B cell (primary cell): ENCODE results near the gene SUMO3. TPM values are rescaled to one million over a fixed set of nuclear protein-coding genes. Genes with fewer than 3 reads are reported as not detected.

Source experiments
- ATAC-seq: fragments of 200-7000 bp; cut with Tn5 transposase; one replicate; pipeline ENCODE4 v1.10.0; 2021; ENCODE audit warnings: low read depth, mild to moderate bottlenecking, moderate number of reproducible peaks, moderate library complexity
- CTCF ChIA-PET: fragments of 350-600 bp; sonication (Branson Sonifier 250); formaldehyde crosslinking; loops from one replicate; lab custom pipeline; 2021; ENCODE audit warnings: antibody characterized with exemption, inconsistent platforms; lab: Charles Lee
- POLR2A ChIA-PET: fragments of 350-600 bp; sonication (Branson Sonifier 250); formaldehyde crosslinking; loops from one replicate; lab custom pipeline; 2021; ENCODE audit warnings: antibody characterized with exemption; lab: Charles Lee
- DNase-seq: peaks from one replicate; pipeline ENCODE4 v3.0.0; 2013
- H2AFZ ChIP-seq: 2 replicates; pipeline ENCODE4 v1.6.1; 2012; ENCODE audit warnings: mild to moderate bottlenecking, low read depth, low read length; ENCODE audit not compliant: insufficient read depth, poor library complexity, severe bottlenecking
- H3K27ac ChIP-seq, 2 donors: 1 replicate in 1 of 2; 2 replicates in 1 of 2; pipeline ENCODE4 v1.5.1; 2012 to 2013; ENCODE audit warnings: low read length in 2 of 2, mild to moderate bottlenecking in 2 of 2, moderate library complexity in 1 of 2
- H3K27me3 ChIP-seq, 4 experiments: fragments of 200-600 bp in 1 of 4; sonication (generic) in 1 of 4; replicated peaks in 1 of 4; 1 replicate in 2 of 4; 2 replicates in 2 of 4; pipeline versions ENCODE4 v1.6.1 to v1.7.0; 2013 to 2016; ENCODE audit warnings: low read length in 3 of 4, mild to moderate bottlenecking in 2 of 4, mixed read lengths in 1 of 4, moderate library complexity in 1 of 4; ENCODE audit not compliant: insufficient read depth in 4 of 4, control insufficient read depth in 3 of 4; ENCODE audit errors: control extremely low read depth in 1 of 4
- H3K36me3 ChIP-seq, 2 experiments: replicated peaks in 1 of 2; 1 replicate in 1 of 2; 2 replicates in 1 of 2; pipeline versions ENCODE4 v1.6.1 to v1.7.1; 2013; ENCODE audit warnings: low read length in 1 of 2; ENCODE audit not compliant: insufficient read depth in 2 of 2, control insufficient read depth in 1 of 2; ENCODE audit errors: control extremely low read depth in 1 of 2, extremely low read depth in 1 of 2
- H3K4me1 ChIP-seq, 2 donors: fragments of 200-600 bp in 1 of 2; sonication (generic) in 1 of 2; 1 replicate in 1 of 2; 2 replicates in 1 of 2; pipeline versions ENCODE4 v1.5.1 to v1.6.1; 2013 to 2017; ENCODE audit warnings: low read length in 2 of 2; ENCODE audit not compliant: control insufficient read depth in 2 of 2, insufficient read depth in 2 of 2
- H3K4me2 ChIP-seq: replicated peaks from 2 replicates; pipeline ENCODE3; 2012; ENCODE audit warnings: mild to moderate bottlenecking, low read depth, low read length; ENCODE audit not compliant: poor library complexity, severe bottlenecking
- H3K4me3 ChIP-seq, 5 experiments: fragments of 200-600 bp in 1 of 5; sonication (generic) in 1 of 5; 1 replicate in 3 of 5; 2 replicates in 2 of 5; pipeline versions ENCODE4 v1.5.1 to v1.7.0; 2011 to 2016; ENCODE audit warnings: low read length in 4 of 5, mild to moderate bottlenecking in 4 of 5, low read depth in 2 of 5, control low read depth in 1 of 5, moderate library complexity in 1 of 5; ENCODE audit not compliant: insufficient read depth in 1 of 5; ENCODE audit errors: control extremely low read depth in 1 of 5, extremely low read depth in 1 of 5
- H3K79me2 ChIP-seq: fragments of 200-600 bp; sonication (generic); one replicate; pipeline ENCODE4 v1.6.0; 2016; ENCODE audit warnings: low read length; ENCODE audit not compliant: control insufficient read depth, insufficient read depth
- H3K9ac ChIP-seq: fragments of 200-600 bp; sonication (generic); 2 replicates; pipeline ENCODE4 v1.6.1; 2017; ENCODE audit warnings: mild to moderate bottlenecking, low read length, moderate library complexity
- H3K9me3 ChIP-seq, 3 donors: one replicate each; pipeline versions ENCODE4 v1.6.1 to v1.7.1; 2013; ENCODE audit warnings: low read length in 2 of 3; ENCODE audit not compliant: control insufficient read depth in 2 of 3, insufficient read depth in 1 of 3; ENCODE audit errors: control extremely low read depth in 1 of 3
- H4K20me1 ChIP-seq: 2 replicates; pipeline ENCODE4 v1.6.0; 2012; ENCODE audit warnings: mild to moderate bottlenecking, low read length; ENCODE audit not compliant: insufficient read depth, control insufficient read depth, poor library complexity, severe bottlenecking
- H3K27ac Mint-ChIP-seq: one replicate; pipeline ENCODE4 v1.8.0; 2021; ENCODE audit warnings: mixed read lengths
- H3K27me3 Mint-ChIP-seq: one replicate; pipeline ENCODE4 v1.8.0; 2021; ENCODE audit warnings: mixed read lengths
- H3K4me1 Mint-ChIP-seq: one replicate; pipeline ENCODE4 v1.8.0; 2021; ENCODE audit warnings: mixed read lengths
- H3K4me3 Mint-ChIP-seq: one replicate; pipeline ENCODE4 v1.8.0; 2021; ENCODE audit warnings: mixed read lengths
- H3K9me3 Mint-ChIP-seq: one replicate; pipeline ENCODE4 v1.8.0; 2022; ENCODE audit warnings: mixed read lengths; ENCODE audit not compliant: insufficient read depth
- EZH2 ChIP-seq: IDR thresholded peaks from 2 replicates; pipeline ENCODE4 v1.6.1; 2012; ENCODE audit warnings: borderline replicate concordance, low read depth, mild to moderate bottlenecking, moderate library complexity, low read length; ENCODE audit not compliant: insufficient read depth, poor library complexity, severe bottlenecking
- WGBS: methylation state at CpG from one replicate; pipeline ENCODE4 v1.1.5; 2013; ENCODE audit warnings: missing lambda C conversion rate; ENCODE audit not compliant: insufficient coverage; 5-methylcytosine and 5-hydroxymethylcytosine counted together
- intact Hi-C: fragments of 100-400 bp; cut with micrococcal nuclease; formaldehyde crosslinking; loops from one replicate; pipeline ENCODE4 v1.10.0; 2022
- polyA plus RNA-seq: library from polyadenylated mRNA; depleted of rRNA; stranded (reverse); fragments of >200 nt; gene quantifications from 2 replicates; pipeline ENCODE4 v1.2.3, GENCODE V29; 2012
- total RNA-seq, 2 donors: library from RNA; stranded (reverse); fragments of 120-200 nt in 1 of 2; gene quantifications; 1 replicate in 1 of 2; 2 replicates in 1 of 2; pipeline versions ENCODE4 v1.2.3 to v1.2.4, GENCODE V29; 2013 to 2022
- TF ChIP-seq, protein P1 (sequence below): fragments of 200-600 bp; IDR thresholded peaks from one replicate; pipeline ENCODE4 v1.8.0; 2022; ENCODE audit warnings: antibody characterized with exemption, mild to moderate bottlenecking

Gene SUMO3
- total and polyA plus RNA-seq, 2 donors (not counting 1 experiment from before 2014, with no cell fraction given): 37.6 to 44.8 TPM

GRCh38 chr21:44761011-44761729 lies 56.7 kb downstream of the SUMO3 start:
- Histone ChIP-seq H3K4me2 (no peak overlapping the region), H3K27ac (no peak overlapping the region), H2AFZ (no peak overlapping the region), H3K27me3 (no peaks in the 10 kb centered on the region), H3K4me3 (no peak overlapping the region), H3K9ac (no peak overlapping the region), H3K9me3 (peaks cover 0 to 9% (median 0%) of the 10 kb centered on the region in 3 donors), H3K36me3 (no peaks in the 10 kb centered on the region), H4K20me1 (no peaks in the 10 kb centered on the region), H3K4me1 (peaks cover 0 to 5% of the 10 kb centered on the region in 2 donors), H3K79me2 (no peaks in the 10 kb centered on the region)
- ChIA-PET POLR2A (no interaction called here), CTCF (no interaction called here)
- Mint-ChIP-seq H3K27ac (no peak overlapping the region), H3K9me3 (no peaks in the 10 kb centered on the region), H3K4me1 (peaks cover 5% of the 10 kb centered on the region), H3K27me3 (no peaks in the 10 kb centered on the region), H3K4me3 (no peak overlapping the region)
- ATAC-seq (no peak), DNase-seq (no peak)
- intact Hi-C loops: no loop called here
- WGBS: 76% methylated on average over 15 of the region's 21 CpGs
- TF ChIP-seq, protein P1, sequence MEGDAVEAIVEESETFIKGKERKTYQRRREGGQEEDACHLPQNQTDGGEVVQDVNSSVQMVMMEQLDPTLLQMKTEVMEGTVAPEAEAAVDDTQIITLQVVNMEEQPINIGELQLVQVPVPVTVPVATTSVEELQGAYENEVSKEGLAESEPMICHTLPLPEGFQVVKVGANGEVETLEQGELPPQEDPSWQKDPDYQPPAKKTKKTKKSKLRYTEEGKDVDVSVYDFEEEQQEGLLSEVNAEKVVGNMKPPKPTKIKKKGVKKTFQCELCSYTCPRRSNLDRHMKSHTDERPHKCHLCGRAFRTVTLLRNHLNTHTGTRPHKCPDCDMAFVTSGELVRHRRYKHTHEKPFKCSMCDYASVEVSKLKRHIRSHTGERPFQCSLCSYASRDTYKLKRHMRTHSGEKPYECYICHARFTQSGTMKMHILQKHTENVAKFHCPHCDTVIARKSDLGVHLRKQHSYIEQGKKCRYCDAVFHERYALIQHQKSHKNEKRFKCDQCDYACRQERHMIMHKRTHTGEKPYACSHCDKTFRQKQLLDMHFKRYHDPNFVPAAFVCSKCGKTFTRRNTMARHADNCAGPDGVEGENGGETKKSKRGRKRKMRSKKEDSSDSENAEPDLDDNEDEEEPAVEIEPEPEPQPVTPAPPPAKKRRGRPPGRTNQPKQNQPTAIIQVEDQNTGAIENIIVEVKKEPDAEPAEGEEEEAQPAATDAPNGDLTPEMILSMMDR: no peak

- no peaks in the 10 kb centered on the region for H3K27me3 Mint-ChIP-seq
- Histone ChIP-seq H2AFZ (no peak overlapping the region), H3K4me2 (no peak overlapping the region), H3K4me3 (no peak overlapping the region), H3K79me2 (no peaks in the 10 kb centered on the region), H3K27me3 (no peaks in the 10 kb centered on the region), H3K27ac (no peak overlapping the region), H3K9me3 (peaks cover 0 to 9% (median 0%) of the 10 kb centered on the region in 3 donors), H3K4me1 (no peaks in the 10 kb centered on the region), H3K36me3 (no peaks in the 10 kb centered on the region), H3K9ac (no peak overlapping the region), H4K20me1 (no peaks in the 10 kb centered on the region)
- DNase-seq: no peak
- no peak for ATAC-seq
- intact Hi-C loops: no loop called here
- peaks cover 2% of the 10 kb centered on the region for H3K4me1 Mint-ChIP-seq
- H3K4me3 Mint-ChIP-seq: no peak overlapping the region
- WGBS: 93% methylated on average over 9 of the region's 9 CpGs
- ChIA-PET CTCF (no interaction called here), POLR2A (no interaction called here)
- H3K27ac Mint-ChIP-seq: no peak overlapping the region
- no peaks in the 10 kb centered on the region for H3K9me3 Mint-ChIP-seq
- no peak for TF ChIP-seq EZH2
- TF ChIP-seq, protein P1: no peak
These were observed 57.5 kb downstream of the SUMO3 start for GRCh38 chr21:44760376-44760775.
